Head of caudate nucleus (tissue), 42 donors: ENCODE results near the gene MAP7D2.

Experiments used
- DNase-seq, 42 donors: peaks; one replicate each; pipeline versions ENCODE4 v3.0.0 to v3.0.0-alpha.2; 2020 to 2021; ENCODE audit warnings: mixed read lengths in 7 of 42
- intact Hi-C: fragments of 100-400 bp; cut with DNase I; formaldehyde crosslinking; loops from one replicate; pipeline ENCODE4 v1.15.0; 2022

The MAP7D2 gene

GRCh38 chrX:20001588-20001987 lies 115.1 kb downstream of the MAP7D2 start:
- intact Hi-C loops = no loop called here
- no peak for DNase-seq

- DNase-seq = no peak
- intact Hi-C loops = loop anchor here (10.0 kb wide), 1 partner anchor 87 kb away; no protein-coding TSS in a partner anchor
Observed at GRCh38 chrX:19991350-19991718, 125.4 kb downstream of the MAP7D2 start.

DNA sequence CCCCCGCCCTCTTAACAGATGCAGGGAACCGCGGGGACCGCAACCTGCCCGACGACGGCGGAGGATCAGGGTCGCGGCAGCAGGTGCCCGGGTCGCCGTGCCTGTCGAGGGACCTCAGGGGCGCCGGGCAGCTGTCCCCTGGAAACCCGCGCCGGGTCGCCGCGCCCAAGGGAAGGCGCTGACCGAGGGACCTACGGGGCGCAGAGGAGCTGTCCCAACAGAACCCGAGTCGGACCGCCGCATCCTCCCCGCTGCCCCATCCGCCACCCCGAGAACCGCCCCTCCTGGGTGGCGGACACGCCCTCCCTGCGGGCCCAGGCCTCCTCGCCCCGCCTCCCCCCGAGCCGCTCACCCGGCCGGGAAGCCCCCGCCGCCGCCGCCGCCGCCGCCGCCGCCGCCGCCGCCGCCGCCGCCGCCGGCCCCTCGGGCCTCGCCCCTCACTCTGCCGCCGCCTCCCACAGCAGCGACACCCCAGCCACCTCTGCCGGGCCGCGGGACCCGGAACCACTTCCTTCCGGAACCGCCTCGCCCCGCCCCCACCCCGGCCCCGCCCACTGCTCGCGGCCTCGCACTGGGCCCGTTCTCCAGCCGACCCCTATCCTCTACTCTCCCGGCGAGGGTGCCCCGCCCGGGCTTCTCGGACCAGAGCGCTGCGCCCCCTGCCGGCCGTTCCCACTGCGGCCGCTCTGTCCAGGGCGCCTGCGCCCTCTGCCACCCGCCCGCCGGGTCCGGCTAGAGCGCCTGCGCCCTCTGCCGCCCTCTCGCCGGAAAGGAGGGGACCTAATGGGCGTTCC lies 126.0 kb downstream of the MAP7D2 start, which contains the start of gene BCLAF3:
Gene BCLAF3, minus strand, starts transcription at position 506 of the 794 bp plus-strand sequence. CDS start 20,797 bp downstream, outside the sequence.
- DNase-seq = peak; percentile 55 to 94 (median 87)
- intact Hi-C loops = loop anchor here (10.0 kb wide), 1 partner anchor 86 kb away; no protein-coding TSS in a partner anchor

GRCh38 chrX:19990151-19990555 lies 126.6 kb downstream of the MAP7D2 start:
- DNase-seq = peak in 20 of 42 donors; percentile 5 to 60 (median 16)

GRCh38 chrX:19987856-19988255 lies 128.9 kb downstream of the MAP7D2 start:
- no peak for DNase-seq
- intact Hi-C loops = no loop called here

More at GRCh38 chrX:19990151-19990555, 126.6 kb downstream of the MAP7D2 start:
- intact Hi-C loops = loop anchor here (10.0 kb wide), 1 partner anchor 85 kb away; no protein-coding TSS in a partner anchor

- intact Hi-C loops = no loop called here
- DNase-seq = no peak
Observed at GRCh38 chrX:19986531-19986930, 130.2 kb downstream of the MAP7D2 start.

- intact Hi-C loops = no loop called here
- DNase-seq = no peak
Observed at GRCh38 chrX:19981947-19982346, 134.8 kb downstream of the MAP7D2 start.

GRCh38 chrX:19975845-19976244 lies 140.9 kb downstream of the MAP7D2 start:
- DNase-seq = no peak
- intact Hi-C loops = no loop called here

- no peak for DNase-seq
- intact Hi-C loops = no loop called here
Observed at GRCh38 chrX:19972984-19973383, 143.7 kb downstream of the MAP7D2 start.

DNA sequence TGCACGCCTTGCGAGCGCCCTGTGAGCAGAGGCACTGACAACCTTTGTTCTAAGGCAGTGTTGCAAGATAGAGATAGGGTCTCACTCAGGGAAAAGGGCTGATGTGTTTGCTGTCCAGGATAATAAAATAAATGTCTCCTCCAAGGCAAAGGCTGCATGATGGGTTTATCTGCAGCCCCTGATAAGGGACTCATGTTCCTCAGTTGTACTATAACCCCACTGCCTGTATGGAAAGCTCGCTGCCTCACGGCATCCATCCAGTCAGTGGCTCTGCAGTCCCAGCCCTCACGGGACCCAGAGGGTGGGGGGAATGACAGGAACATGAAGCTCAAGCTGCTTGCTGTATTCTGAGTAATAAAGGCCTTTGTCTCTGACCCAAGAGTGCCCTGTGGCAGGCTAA lies 148.4 kb downstream of the MAP7D2 start:
- DNase-seq = peak in 3 of 42 donors; percentile 4 to 19 (median 5)
- intact Hi-C loops = no loop called here

GRCh38 chrX:19966056-19966455 lies 150.7 kb downstream of the MAP7D2 start:
- intact Hi-C loops = no loop called here
- DNase-seq = no peak

- no peak for DNase-seq
- intact Hi-C loops = no loop called here
Observed at GRCh38 chrX:19964017-19964710, 152.5 kb downstream of the MAP7D2 start.

- intact Hi-C loops = no loop called here
- no peak for DNase-seq
Observed at GRCh38 chrX:19960913-19961312, 155.8 kb downstream of the MAP7D2 start.

GRCh38 chrX:19958552-19959486 lies 157.9 kb downstream of the MAP7D2 start:
- intact Hi-C loops = no loop called here
- no peak for DNase-seq

GRCh38 chrX:19956923-19957322 lies 159.8 kb downstream of the MAP7D2 start:
- intact Hi-C loops = no loop called here
- DNase-seq = no peak
